HG03159 (cell line): ENCODE results near the gene RPP30.
A peak's percentile ranks its signal among the peaks of the same experiment; 100 is the strongest.
"Not testable (repeated sequence)": the region's sequence is repeated elsewhere in the genome, so short reads cannot be mapped to it uniquely, and the experiment has no call there.

ENCODE experiments used
- ATAC-seq: cut with Tn5 transposase; IDR thresholded peaks from one replicate; pipeline ENCODE4 v1.9.1; 2021; ENCODE audit warnings: mild to moderate bottlenecking, moderate library complexity; ENCODE audit not compliant: unreplicated experiment

RPP30 gene

DNA sequence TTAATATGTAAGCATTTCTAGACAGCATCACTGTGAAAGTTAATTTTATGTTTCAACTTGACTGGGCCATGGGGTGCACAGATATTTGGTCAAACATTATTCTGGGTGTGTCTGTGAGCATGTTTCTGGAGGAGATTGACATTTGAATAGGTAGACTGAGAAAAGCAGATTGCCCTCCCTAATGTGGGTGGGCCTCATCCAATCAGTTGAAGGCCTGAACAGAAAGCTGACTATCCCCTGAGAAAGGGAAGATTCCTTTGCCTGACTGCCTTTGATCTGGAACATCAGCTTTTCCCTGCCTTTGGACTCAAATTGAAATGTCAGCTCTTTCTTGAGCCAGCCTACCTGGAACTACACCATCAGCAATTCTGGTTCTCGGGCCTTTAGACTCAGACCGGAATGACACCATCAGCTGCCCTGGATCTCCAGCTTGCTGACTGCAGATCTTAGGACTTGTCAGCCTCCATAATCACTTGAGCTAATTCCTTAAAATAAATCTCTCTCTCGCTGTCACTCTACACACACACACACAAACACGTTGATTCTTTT is 5.7 kb upstream of the RPP30 start:
- no peak for ATAC-seq

DNA sequence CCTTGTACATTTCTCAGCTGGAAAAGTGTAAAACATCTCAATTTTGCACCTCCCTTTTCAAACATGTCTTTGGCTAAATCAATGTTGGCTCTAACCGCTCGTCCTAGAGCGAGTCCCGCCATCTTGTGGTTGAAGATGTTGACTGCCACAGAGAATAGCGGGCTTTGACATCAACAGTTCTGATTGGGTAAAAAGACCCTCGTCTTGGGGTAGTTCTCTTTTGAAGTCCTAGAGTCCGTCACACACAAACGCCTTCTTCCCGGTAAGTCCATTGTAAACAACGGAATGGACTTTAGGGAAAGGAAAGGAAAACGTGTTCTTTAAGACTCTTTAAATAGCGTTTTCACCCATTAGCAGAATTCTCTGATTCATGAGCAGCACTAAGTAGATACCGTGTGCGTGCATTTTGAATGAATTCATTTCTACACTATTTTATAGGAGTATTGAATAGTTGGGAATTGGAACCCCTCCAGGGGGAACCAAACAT is 452 bp upstream of the RPP30 start:
- peak; percentile 63 for ATAC-seq

DNA sequence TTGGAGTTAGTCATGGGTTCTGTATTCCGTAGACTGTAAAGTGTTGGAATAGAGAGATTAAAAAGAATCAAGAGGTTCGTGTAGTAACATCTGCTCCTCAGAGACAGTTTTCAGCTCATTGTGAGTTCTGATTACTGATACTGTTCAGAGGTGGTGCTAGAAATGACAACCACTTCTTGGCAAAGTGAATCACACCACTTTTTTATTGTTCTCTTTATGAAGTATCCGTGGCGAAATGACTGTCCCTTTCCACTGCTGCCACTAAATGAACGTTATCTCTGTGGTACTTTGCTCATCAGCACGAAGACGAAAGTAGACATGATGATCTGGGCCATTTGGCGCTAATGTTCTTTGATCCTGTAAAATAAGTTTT is 860 bp downstream of the RPP30 start:
- peak; percentile 2 for ATAC-seq

DNA sequence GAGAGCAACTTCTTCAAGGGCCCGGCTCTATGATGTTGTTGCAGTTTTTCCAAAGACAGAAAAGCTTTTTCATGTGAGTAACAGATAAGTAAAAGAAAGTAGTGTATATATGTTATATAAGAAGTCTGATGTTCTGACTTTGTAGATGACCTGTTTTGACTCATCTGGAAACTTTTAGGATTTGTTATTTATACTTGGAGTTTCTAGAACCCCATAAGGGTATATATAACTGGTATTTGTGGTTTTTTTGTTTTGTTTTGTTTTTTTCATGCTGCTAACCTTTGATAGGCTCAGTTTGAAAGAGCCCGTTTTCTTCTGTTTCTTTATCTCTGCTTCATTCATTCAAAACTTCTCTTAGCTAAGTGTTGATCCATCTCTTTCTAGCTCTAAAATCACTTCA is 7.3 kb downstream of the RPP30 start:
- no peak for ATAC-seq

DNA sequence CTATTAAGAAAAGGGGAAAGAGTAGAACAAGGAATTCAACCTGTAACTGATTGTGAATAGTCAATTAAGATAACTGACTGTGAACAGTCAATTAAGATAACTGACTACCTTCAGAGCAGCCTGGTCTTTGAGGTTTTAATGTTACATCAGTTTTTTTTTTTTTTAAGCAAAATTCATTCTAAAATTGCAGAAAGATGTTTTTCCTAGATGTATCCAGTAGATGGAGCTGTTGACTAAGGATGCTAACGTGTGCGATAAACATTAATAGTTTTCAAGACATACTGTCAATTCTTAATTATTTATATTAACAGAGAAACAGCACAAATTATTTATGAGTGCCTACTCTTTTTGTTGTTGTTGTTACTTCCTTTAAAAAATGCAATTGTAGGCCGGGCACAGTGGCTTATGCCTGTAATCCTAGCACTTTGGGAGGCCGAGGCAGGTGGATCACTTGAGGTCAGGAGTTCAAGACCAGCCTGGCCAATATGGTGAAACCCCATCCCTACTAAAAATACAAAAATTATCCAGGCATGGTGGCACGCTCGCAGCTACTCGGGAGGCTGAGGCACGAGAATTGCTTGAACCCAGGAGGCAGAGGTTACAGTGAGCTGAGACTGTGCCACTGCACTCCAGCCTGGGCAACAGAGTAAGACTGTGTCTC is 8.4 kb downstream of the RPP30 start:
- ATAC-seq: not testable (repeated sequence)

DNA sequence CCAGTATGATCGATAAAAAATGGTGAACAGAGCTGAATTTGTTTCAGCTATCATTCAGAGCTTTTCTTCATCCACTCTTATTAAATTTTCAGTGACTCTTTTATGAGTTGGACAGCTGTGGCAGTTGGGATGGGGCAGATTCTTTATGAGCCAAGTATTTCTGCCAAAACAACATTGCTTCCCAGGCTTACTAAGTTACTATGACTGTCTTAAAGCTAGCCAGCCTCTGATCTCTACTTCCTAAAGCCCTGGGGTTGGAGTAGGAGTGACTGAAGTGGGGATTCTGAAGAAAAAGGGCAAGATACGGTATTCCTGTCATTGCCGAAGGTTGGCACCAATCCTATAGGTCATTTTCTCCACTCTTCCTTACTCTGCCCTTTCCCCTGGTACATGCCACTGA is 12.7 kb downstream of the RPP30 start:
- no peak for ATAC-seq

DNA sequence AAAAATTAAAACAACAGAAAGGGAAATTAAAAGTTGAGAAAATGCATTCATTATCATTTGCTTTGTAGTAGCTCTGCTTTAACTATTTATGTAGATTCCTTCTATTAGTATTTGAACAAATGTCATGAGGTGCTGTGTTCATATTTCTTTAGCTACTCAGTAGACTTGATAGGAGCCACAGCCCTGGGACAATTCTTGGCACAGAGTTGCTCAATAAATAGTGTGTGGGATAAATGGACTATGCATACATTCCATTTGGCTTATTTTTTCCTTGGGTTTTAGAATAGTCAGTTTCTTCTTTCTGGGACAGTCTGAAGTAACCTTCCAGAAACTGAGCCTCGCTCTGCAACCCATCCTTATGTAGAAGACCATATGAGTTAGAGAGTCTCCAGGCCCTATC is 13.4 kb downstream of the RPP30 start:
- ATAC-seq: no peak

DNA sequence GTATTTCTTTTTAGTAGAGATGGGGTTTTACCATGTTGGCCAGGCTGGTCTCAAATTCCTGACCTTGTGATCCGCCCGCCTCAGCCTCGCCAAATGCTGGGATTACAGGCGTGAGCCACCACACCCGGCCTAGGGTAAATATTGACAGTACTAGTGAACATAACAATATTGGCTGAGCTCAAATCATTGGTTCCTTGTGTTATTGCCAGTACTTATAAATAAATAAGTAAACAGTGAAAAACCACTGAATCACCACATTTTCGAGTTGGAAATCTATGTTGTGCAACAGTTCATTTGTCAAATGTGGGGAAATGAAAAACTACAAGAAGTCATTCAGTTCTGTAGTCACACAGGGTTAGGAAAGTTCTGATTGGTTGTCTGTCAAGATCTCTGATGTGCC is 15.8 kb downstream of the RPP30 start:
- no peak for ATAC-seq

DNA sequence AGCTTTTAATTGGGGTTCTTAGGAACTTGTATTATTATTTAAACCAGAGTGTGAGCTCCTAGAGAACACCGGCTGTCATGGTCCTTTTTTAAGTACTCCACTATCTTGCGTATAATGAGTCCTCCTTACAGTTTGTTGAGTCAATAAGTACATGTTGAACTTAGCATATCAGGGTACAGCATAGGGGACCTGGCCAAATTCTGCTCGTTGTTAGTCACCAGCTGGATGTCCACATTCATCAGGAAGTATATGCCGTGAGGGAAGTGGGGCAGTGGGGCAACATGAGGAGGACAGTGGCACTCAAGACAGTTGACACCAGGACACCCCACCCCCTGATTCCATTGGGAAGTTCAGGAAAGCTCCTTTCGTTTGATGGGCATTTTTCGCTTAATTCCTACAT is 16.6 kb downstream of the RPP30 start:
- ATAC-seq: no peak

DNA sequence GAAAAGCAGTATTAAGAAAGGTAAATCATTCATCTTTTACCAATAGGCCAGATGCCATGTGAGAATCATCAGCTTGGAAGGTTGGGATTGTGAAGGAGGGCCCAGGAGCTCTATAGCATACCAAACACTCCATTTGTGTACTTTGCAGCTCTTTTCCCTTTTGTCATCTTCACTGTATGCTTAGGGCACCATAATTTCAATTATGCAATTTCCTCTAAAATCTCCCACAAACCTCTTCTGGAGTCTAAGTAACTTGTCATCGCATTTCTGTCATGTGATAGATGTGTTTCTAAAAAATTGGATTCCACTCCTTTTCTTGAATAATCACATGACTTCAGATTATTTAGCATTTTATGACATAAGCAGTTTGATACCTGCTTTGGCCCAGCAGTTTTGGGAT is 17.9 kb downstream of the RPP30 start:
- ATAC-seq: no peak

DNA sequence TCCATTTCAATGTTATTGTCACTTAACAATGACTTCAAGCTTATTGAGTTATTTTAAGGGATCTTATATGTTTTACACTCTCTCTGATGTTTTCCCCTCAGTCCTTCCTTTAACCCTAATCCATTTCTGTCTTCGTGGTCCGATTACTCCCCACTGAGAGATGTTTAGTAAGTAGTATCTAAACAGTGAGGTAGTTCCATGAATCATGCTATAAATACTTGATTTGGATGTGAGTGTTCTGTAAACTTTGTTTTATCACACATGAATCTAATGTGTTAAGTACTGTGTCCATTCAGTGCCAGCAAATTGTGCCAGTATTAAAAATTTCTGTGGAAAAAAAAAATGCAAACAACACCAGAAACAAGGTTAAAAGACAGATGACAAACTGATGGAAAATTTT is 18.6 kb downstream of the RPP30 start:
- ATAC-seq: no peak

DNA sequence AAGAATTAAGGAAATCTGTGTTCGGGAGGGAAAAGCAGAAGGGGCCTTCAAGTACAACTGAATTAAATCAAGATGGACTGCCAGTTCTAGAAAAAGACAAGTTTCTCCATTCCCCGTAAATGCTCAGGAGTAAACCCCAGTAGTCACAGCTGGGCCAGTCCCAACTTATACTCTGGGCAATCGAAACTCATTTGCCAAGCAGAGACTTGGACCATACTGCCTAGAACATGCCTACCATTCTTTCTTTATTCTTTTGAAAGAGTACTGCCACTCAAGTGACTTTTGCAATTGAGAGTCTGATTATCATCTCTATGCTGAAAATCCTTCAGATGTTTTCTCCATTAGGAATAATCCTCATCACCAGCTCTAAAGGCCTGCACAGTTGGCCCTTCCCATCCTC is 21.4 kb downstream of the RPP30 start:
- no peak for ATAC-seq

DNA sequence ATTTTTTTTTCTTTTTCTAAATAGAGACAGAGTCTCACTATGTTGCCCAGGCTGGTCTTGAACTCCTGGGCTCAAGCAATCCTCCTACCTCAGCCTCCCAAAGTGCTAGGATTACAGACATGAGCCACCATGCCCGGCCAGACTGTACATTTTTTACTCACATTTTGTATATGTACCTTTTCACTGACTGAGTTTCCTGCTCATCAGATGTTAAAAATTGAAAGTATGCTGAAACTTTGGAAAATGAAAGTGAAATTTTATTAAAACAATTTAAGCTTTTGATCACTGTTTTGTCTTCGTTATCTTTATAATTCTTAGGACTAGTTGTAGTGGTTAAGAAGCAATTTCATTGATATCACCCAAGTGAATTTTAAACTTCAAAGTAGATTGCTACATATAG is 25.1 kb downstream of the RPP30 start:
- not testable (repeated sequence) for ATAC-seq

DNA sequence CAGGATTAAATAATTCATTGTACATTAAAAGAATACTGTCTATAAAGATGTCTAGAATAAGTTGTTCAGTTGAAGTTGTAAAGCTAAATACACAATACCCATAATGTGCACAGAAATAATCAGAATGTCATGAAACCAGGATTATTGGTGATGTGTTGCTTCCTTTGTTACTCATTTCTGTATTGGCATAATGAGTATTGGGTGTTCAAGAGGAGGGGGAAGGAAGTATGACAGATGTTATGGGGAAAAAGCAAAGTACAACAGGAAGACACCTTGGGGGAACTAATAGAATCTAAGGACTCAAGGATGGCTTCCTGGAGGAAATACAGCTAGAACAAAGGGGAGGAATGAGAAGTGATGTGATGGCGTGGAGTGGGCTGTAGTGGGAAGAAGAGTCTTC is 34.2 kb downstream of the RPP30 start:
- no peak for ATAC-seq

DNA sequence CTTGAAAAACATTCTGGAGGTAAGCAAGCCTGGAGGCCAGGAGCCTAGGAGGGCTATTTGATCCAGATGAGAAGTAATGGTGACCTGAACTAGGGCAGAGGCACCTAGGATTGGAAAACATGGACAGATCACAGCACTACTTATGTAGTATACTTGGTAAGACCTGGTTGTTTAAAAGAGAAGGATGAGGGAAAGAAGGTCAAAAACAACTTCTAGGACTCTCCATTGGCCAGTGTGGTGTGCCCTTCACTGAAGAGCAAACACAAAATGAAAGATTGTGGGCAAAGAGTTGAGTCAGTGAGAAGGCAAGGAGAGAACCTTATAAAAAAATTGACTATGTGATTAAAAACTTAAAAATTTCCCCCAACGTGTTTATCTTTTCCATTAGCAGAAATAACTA is 34.8 kb downstream of the RPP30 start:
- no peak for ATAC-seq

DNA sequence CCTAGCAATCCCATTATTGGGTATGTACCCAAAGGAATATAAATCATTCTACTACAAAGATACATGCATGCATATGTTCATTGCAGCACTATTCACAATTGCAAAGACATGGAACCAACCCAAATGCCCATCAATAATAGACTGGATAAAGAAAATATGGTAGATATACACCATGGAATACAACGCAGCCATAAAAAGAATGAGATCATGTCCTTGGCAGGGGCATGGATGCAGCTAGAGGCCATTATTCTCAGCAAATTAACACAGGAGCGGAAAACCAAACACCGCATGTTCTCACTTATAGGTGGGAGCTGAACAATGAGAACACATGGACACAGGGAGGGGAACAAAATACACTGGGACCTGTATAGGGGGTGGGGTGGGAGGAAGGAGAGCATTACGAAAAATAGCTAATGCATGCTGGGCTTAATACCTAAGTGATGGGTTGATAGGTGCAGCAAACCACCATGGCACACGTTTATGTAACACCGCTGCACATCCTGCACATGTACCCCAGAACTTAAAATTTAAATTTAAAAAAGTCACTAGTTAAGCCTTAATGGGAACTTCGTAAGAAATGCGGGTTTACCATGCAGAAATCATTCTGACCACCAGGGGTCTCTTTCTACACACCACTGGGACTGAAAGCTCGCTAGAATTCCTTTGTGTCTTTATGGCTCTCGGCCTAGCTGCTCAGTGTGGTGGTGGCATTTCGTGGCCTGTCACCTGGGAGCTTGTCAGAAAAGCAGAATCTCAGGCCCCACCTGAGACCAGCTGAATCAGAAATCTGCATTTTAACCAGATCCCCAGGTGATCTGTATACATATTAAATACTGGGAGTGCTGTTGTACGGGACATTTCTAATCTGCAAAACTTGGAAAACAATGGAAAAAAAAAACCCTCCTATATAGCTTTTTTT is 39.6 kb downstream of the RPP30 start:
- peak; percentile 73 for ATAC-seq

DNA sequence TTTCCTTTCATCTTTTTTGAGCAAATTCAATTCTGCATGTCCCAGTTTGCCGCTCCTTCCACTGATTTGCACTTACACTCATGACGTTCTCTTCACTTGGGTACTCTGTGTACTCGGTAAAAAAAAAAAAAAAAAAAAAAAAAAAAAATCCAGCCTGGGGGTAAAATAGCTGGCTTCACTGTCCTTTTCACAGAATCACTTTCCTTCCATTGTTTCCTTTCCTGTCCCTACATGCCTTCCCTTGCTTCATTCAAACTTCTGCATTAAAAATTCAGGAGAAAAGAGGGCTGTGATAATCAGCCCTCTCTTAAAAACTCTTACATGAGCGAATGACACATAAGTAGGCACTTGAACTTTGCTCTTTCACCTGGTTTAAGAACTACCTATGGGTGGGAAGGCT is 40.4 kb downstream of the RPP30 start:
- no peak for ATAC-seq

DNA sequence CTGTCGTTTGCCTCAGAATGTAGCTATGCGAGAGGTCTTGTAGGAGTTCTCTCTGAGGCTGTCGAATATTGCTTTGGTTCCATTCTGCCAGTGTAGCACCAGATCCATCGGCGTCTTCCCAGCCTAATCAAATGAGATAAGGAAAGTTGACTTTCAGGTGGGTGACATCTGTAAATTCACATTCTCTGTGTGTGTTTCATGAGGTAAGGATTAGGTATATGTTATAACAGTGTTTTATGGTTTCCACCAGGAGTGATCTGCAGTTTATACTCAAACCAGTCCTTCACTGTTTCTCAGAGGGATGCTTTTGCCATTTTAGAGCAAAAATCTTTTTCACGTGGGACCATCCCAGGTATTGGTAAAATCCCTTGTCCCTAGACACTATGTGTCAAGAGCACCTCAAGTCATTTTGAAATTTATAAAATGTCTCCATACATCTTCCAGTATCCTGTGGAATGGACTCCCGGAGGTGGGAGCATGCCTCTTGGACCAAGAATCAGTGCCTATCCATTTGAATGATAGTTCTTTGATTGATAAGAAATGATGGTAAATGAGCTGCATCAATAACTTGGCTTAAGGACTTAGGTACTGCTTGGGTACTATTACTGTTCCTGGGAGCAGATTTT is 41.2 kb downstream of the RPP30 start:
- no peak for ATAC-seq

DNA sequence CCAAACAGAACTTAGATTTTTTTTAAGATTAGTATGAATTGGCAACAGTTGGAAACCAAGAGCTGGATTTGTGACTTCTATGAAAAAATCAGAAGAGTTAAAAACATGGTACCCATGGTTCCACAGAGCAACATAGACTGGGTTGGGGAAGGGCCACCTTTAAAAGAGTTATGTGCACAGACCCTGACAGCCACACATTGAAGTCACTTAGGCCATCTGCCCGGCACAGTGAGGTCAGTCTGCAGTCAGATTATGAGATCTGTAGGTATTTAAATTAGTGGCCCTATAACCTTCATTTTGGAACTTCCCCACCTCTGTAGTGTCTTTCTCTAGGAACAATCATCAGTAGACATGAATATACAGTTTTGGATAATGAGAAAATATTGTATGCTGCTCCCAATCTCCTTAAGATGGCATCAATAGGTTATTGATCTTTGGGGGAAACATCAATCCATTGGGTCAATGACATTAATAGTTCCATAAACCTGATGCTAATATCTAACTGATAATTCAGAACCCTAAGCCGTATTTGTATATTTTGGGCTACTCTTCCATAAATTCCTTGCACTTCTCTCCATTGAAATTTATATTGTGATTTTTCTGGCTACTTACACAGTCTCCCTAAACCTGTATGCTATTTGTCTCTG is 42.1 kb downstream of the RPP30 start:
- ATAC-seq: no peak

DNA sequence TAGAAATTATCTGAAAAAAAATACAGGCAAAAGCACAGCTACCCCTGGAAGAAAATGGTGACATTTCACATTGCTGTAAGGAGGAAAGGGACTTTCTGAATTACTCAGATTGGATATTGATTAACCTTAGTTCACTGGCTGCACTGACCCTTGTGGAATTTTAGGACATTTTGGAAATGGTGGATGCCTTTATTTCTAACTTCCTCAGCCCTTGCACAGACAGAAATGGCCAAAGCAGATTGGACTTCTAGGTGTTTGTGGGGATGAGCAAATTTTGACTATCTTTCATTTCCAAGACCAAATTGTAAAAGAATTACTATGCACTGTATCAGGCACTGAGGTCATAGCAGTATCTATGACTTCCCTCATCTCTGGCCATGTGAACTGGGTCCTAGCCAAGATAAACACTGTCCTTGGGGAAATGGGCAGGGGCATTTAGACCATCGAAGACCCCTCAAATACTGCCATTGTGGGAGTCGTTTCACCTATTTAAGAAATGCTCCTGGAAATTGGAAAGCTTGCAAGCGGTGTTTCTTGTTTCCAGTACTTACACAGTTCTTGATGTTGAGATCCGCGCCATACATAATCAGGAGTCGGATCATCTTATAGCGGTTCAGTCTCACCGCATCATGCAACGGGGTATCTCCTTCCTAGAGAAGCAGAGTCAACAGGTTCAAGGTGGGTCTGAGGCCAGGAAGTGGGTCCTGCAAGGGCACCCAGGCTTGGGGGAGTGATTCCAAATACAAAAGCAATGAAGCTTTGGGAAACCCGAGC is 43.4 kb downstream of the RPP30 start:
- no peak for ATAC-seq

DNA sequence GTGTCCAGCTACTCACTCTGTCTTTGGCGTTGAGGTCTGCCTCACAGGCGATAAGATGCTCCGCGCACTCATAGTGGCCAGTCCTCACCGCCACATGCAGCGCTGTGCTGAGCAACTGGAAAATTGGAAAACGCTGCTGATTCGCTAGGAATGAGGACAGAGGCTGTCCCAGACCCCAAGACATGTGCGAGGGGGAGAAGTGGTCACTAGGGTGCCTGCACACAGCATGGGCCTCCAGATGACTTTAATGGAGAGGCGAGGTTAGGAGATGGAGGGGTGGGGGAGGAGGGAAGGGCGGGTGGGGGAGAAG is 43.9 kb downstream of the RPP30 start:
- ATAC-seq: no peak
